Astrocyte (in vitro differentiated cells and primary cell): Measurements from ENCODE around the gene RAB37. TPM values are rescaled to one million over a fixed set of nuclear protein-coding genes. Genes with fewer than 3 reads are reported as not detected.

ENCODE experiments used
- DNase-seq: peaks from one replicate; pipeline ENCODE4 v3.0.0-alpha.2; 2010; ENCODE audit warnings: low read depth
- FAIRE-seq: peaks from 2 replicates; lab custom pipeline; 2011; peaks lifted over from hg19 to GRCh38; lab: Jason Lieb, UNC
- H2AFZ ChIP-seq: 2 replicates; pipeline ENCODE4 v1.6.0; 2012; ENCODE audit warnings: low read depth, low read length, inconsistent platforms
- H3K27ac ChIP-seq: 2 replicates; pipeline ENCODE4 v1.5.1; 2011; ENCODE audit warnings: low read depth, low read length, inconsistent platforms
- H3K27me3 ChIP-seq: 2 replicates; pipeline ENCODE4 v1.6.0; 2011; ENCODE audit warnings: low read length, inconsistent platforms; ENCODE audit not compliant: insufficient read depth
- H3K36me3 ChIP-seq: 2 replicates; pipeline ENCODE4 v1.5.1; 2011; ENCODE audit warnings: low read length, inconsistent platforms; ENCODE audit not compliant: insufficient read depth
- H3K4me1 ChIP-seq: 2 replicates; pipeline ENCODE4 v1.5.1; 2011; ENCODE audit warnings: low read length, inconsistent platforms; ENCODE audit not compliant: insufficient read depth
- H3K4me2 ChIP-seq: 2 replicates; pipeline ENCODE4 v1.6.0; 2012; ENCODE audit warnings: low read length, inconsistent platforms
- H3K4me3 ChIP-seq: 2 replicates; pipeline ENCODE4 v1.5.1; 2011; ENCODE audit warnings: low read depth, mild to moderate bottlenecking, low read length, inconsistent platforms; ENCODE audit not compliant: insufficient read depth
- H3K79me2 ChIP-seq: 2 replicates; pipeline ENCODE4 v1.6.0; 2012; ENCODE audit warnings: mild to moderate bottlenecking, low read length, inconsistent platforms; ENCODE audit not compliant: insufficient read depth
- H3K9ac ChIP-seq: 2 replicates; pipeline ENCODE4 v1.6.0; 2012; ENCODE audit warnings: mild to moderate bottlenecking, low read length, inconsistent platforms
- H3K9me3 ChIP-seq: 2 replicates; pipeline ENCODE4 v1.5.1; 2012; ENCODE audit warnings: low read depth, mild to moderate bottlenecking, low read length, inconsistent platforms; ENCODE audit not compliant: insufficient read depth
- H4K20me1 ChIP-seq: 2 replicates; pipeline ENCODE4 v1.6.0; 2012; ENCODE audit warnings: low read length, inconsistent platforms; ENCODE audit not compliant: insufficient read depth
- H3K27ac Mint-ChIP-seq: one replicate; pipeline ENCODE4 v1.8.0; 2021; ENCODE audit warnings: mild to moderate bottlenecking, mixed read lengths; ENCODE audit not compliant: unreplicated experiment
- H3K27me3 Mint-ChIP-seq: one replicate; pipeline ENCODE4 v1.8.0; 2021; ENCODE audit warnings: low read depth, mixed read lengths; ENCODE audit not compliant: unreplicated experiment
- H3K36me3 Mint-ChIP-seq: one replicate; pipeline ENCODE4 v1.8.0; 2021; ENCODE audit warnings: low read depth, mixed read lengths; ENCODE audit not compliant: unreplicated experiment
- H3K4me1 Mint-ChIP-seq: one replicate; pipeline ENCODE4 v1.8.0; 2021; ENCODE audit warnings: low read depth, mixed read lengths; ENCODE audit not compliant: unreplicated experiment
- H3K4me3 Mint-ChIP-seq: one replicate; pipeline ENCODE4 v1.8.0; 2021; ENCODE audit warnings: mild to moderate bottlenecking, moderate library complexity, mixed read lengths; ENCODE audit not compliant: unreplicated experiment
- H3K9me3 Mint-ChIP-seq: one replicate; pipeline ENCODE4 v1.8.0; 2021; ENCODE audit warnings: mild to moderate bottlenecking, mixed read lengths; ENCODE audit not compliant: unreplicated experiment
- EZH2 ChIP-seq: IDR thresholded peaks from 2 replicates; pipeline ENCODE4 v1.6.1; 2012; ENCODE audit warnings: mild to moderate bottlenecking, low read length, inconsistent platforms; ENCODE audit not compliant: insufficient read depth
- total RNA-seq: library from RNA; stranded (reverse); gene quantifications from 2 replicates; pipeline ENCODE4 v1.2.1, GENCODE V29; 2021
- TF ChIP-seq, protein P1 (sequence below): IDR thresholded peaks from 2 replicates; pipeline ENCODE4 v1.5.1; 2011; ENCODE audit warnings: low read depth, mild to moderate bottlenecking, inconsistent platforms, low read length, moderate library complexity; ENCODE audit not compliant: insufficient read depth

Gene RAB37
- total RNA-seq, 1 donor from 2014 or later = 0.77 TPM

DNA sequence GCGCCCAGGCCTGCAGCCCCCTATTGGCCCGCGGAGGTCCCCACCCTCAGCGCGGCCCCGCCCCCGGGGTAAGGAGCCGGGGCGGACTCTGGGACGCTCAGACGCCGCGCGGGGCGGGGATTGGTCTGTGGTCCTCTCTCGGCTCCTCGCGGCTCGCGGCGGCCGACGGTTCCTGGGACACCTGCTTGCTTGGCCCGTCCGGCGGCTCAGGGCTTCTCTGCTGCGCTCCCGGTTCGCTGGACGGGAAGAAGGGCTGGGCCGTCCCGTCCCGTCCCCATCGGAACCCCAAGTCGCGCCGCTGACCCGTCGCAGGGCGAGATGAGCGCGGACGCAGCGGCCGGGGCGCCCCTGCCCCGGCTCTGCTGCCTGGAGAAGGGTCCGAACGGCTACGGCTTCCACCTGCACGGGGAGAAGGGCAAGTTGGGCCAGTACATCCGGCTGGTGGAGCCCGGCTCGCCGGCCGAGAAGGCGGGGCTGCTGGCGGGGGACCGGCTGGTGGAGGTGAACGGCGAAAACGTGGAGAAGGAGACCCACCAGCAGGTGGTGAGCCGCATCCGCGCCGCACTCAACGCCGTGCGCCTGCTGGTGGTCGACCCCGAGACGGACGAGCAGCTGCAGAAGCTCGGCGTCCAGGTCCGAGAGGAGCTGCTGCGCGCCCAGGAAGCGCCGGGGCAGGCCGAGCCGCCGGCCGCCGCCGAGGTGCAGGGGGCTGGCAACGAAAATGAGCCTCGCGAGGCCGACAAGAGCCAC is 11.6 kb downstream of the RAB37 start, which contains the start of gene NHERF1:
Gene NHERF1, plus strand, starts transcription at position 100 of the 750 bp plus-strand sequence. Its CDS starts 219 bp downstream, at position 319.
- Histone ChIP-seq H3K27ac (no peak within 1 kb of the TSS), H3K4me1 (peaks cover 15% of the 10 kb centered on the region), H3K9me3 (no peaks in the 10 kb centered on the region), H3K79me2 (peaks cover 33% of the 10 kb centered on the region), H3K4me3 (peak within 1 kb of the TSS; percentile 62), H4K20me1 (peaks cover 23% of the 10 kb centered on the region), H3K36me3 (no peaks in the 10 kb centered on the region), H3K9ac (peak within 1 kb of the TSS; percentile 62), H3K4me2 (peak within 1 kb of the TSS; percentile 84), H2AFZ (peak within 1 kb of the TSS; percentile 65), H3K27me3 (peaks cover 5% of the 10 kb centered on the region)
- Mint-ChIP-seq H3K9me3 (no peaks in the 10 kb centered on the region), H3K27ac (peak within 1 kb of the TSS; percentile 72), H3K4me1 (peaks cover 23% of the 10 kb centered on the region), H3K27me3 (no peaks in the 10 kb centered on the region), H3K36me3 (peaks cover 5% of the 10 kb centered on the region), H3K4me3 (peak within 1 kb of the TSS; percentile 92)
- no peak for FAIRE-seq
- TF ChIP-seq, protein P1, sequence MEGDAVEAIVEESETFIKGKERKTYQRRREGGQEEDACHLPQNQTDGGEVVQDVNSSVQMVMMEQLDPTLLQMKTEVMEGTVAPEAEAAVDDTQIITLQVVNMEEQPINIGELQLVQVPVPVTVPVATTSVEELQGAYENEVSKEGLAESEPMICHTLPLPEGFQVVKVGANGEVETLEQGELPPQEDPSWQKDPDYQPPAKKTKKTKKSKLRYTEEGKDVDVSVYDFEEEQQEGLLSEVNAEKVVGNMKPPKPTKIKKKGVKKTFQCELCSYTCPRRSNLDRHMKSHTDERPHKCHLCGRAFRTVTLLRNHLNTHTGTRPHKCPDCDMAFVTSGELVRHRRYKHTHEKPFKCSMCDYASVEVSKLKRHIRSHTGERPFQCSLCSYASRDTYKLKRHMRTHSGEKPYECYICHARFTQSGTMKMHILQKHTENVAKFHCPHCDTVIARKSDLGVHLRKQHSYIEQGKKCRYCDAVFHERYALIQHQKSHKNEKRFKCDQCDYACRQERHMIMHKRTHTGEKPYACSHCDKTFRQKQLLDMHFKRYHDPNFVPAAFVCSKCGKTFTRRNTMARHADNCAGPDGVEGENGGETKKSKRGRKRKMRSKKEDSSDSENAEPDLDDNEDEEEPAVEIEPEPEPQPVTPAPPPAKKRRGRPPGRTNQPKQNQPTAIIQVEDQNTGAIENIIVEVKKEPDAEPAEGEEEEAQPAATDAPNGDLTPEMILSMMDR = no peak
- peak; percentile 17 for TF ChIP-seq EZH2
- DNase-seq = no peak

DNA sequence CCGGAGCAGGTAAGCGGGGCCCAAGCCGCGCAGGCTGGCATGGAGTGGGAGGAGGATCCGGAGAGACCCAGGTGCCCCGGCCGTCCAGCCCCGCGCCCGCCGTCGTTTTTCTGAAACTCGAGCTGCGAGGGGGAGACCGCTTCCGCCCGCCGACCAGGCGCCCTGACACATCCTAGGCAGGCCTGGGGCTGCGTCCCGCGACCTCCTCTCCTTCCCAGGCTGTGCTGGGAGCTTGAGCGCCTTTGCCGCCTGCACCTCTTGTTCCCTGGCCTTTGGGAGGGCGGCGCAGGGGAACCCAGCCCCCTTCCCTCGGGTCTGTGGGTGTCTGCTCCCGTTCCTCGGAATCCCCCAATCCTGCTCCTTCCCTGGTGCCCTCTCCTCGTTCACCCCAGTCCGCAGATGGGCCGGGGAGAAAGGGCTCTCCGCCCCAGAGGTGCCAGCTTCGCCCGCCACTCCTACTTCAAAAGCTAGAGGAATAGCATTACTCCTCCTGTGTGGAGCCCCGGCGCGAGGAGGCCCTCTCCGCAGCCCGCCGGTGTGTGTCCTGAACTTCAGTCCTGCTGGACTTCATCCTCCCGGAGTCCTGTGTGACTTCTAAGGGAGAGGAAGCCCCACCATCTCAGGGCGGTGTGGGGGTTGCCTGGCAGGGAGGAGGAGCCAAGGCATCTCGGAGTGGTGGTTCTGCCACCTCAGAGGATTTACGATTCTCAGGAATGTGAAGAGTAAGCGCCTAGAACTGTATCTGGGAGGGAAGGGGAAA is 12.4 kb downstream of the RAB37 start:
- peak overlapping the region; percentile 65 for H2AFZ ChIP-seq
- no peaks in the 10 kb centered on the region for H3K27me3 ChIP-seq
- H3K9ac ChIP-seq = peak overlapping the region; percentile 57
- FAIRE-seq (no peak), DNase-seq (no peak)
- no peak overlapping the region for H3K27ac ChIP-seq
- H3K4me3 ChIP-seq = peak overlapping the region; percentile 62
- peak; percentile 8 for TF ChIP-seq EZH2
- TF ChIP-seq, protein P1 = no peak
- peaks cover 33% of the 10 kb centered on the region for H3K79me2 ChIP-seq
- peaks cover 23% of the 10 kb centered on the region for H4K20me1 ChIP-seq
- Mint-ChIP-seq H3K4me3 (peak overlapping the region; percentile 92), H3K27ac (peak overlapping the region; percentile 72), H3K4me1 (peaks cover 23% of the 10 kb centered on the region), H3K27me3 (no peaks in the 10 kb centered on the region), H3K36me3 (peaks cover 5% of the 10 kb centered on the region), H3K9me3 (no peaks in the 10 kb centered on the region)
- H3K4me2 ChIP-seq = peak overlapping the region; percentile 84
- H3K36me3 ChIP-seq = no peaks in the 10 kb centered on the region
- no peaks in the 10 kb centered on the region for H3K9me3 ChIP-seq
- peaks cover 15% of the 10 kb centered on the region for H3K4me1 ChIP-seq
